NCI-H82 treated with DMSO at 0.1 percent for 48 hours (cell line): ENCODE data around the gene ZNF3.

ENCODE experiments used
- DNase-seq: peaks from one replicate; lab custom pipeline; 2025; ENCODE audit not compliant: unreplicated experiment; lab: John Stamatoyannopoulos, UW

ZNF3 gene

GRCh38 chr7:100057006-100057405 lies 24.5 kb downstream of the ZNF3 start:
- no peak for DNase-seq

- DNase-seq = peak; percentile 28
Measured at GRCh38 chr7:100053215-100053614, 28.3 kb downstream of the ZNF3 start.

- DNase-seq = no peak
Measured at GRCh38 chr7:100051611-100052010, 29.9 kb downstream of the ZNF3 start.

GRCh38 chr7:100049441-100050291 lies 31.9 kb downstream of the ZNF3 start, which contains the start of gene ZSCAN21:
Gene ZSCAN21, plus strand, starts transcription at chr7:100049774. Its CDS starts 7,233 bp downstream, at chr7:100057007.
- DNase-seq = peak; percentile 48

GRCh38 chr7:100048680-100049079 lies 32.8 kb downstream of the ZNF3 start:
- DNase-seq = no peak

GRCh38 chr7:100044718-100045117 lies 36.8 kb downstream of the ZNF3 start:
- no peak for DNase-seq

GRCh38 chr7:100040575-100040974 lies 40.9 kb downstream of the ZNF3 start:
- DNase-seq = no peak

- no peak for DNase-seq
Measured at GRCh38 chr7:100038326-100038725, 43.2 kb downstream of the ZNF3 start.

GRCh38 chr7:100035876-100036275 lies 45.6 kb downstream of the ZNF3 start:
- DNase-seq = no peak

GRCh38 chr7:100034871-100035510 lies 46.5 kb downstream of the ZNF3 start:
- DNase-seq = no peak

- no peak for DNase-seq
Measured at GRCh38 chr7:100033526-100033925, 48.0 kb downstream of the ZNF3 start.

- no peak for DNase-seq
Measured at GRCh38 chr7:100029596-100029995, 51.9 kb downstream of the ZNF3 start.

- DNase-seq = no peak
Measured at GRCh38 chr7:100027197-100027596, 54.3 kb downstream of the ZNF3 start.

GRCh38 chr7:100024020-100024619 lies 57.4 kb downstream of the ZNF3 start:
- no peak for DNase-seq

GRCh38 chr7:100023526-100023925 lies 58.0 kb downstream of the ZNF3 start:
- no peak for DNase-seq

GRCh38 chr7:100022621-100023020 lies 58.9 kb downstream of the ZNF3 start:
- no peak for DNase-seq

- no peak for DNase-seq
Measured at GRCh38 chr7:100021297-100021696, 60.2 kb downstream of the ZNF3 start.
